Measurements from ENCODE around the gene LARGE1.

Gene LARGE1

GRCh38 chr22:33299245-33299956 lies 620.9 kb downstream of the LARGE1 start:
- Histone ChIP-seq H3K27ac (ENCODE audit: low read depth, low read length) (no peak overlapping the region), H3K4me1 (ENCODE audit: control insufficient read depth, insufficient read depth, low read length) (peaks cover 4% of the 10 kb centered on the region; the same call in 1 of the 2 replicates), H3K4me3 (ENCODE audit: low read depth, low read length) (no peak overlapping the region)

GRCh38 chr22:33296941-33297340 lies 623.3 kb downstream of the LARGE1 start:
- peaks cover 8% of the 10 kb centered on the region for H3K36me3 ChIP-seq (ENCODE audit: control insufficient read depth, insufficient read depth, low read length)
- no peaks in the 10 kb centered on the region for H3K4me1 ChIP-seq (ENCODE audit: control insufficient read depth, insufficient read depth, low read length)
- H3K4me3 ChIP-seq (ENCODE audit: low read depth, low read length): no peak overlapping the region
- H3K9me3 ChIP-seq (ENCODE audit: control insufficient read depth, insufficient read depth, low read length): no peaks in the 10 kb centered on the region
- H3K27ac ChIP-seq (ENCODE audit: low read depth, low read length): no peak overlapping the region
- no peak overlapping the region for H3K9ac ChIP-seq (ENCODE audit: low read depth, low read length)
- no peaks in the 10 kb centered on the region for H3K27me3 ChIP-seq (ENCODE audit: control insufficient read depth, insufficient read depth, low read length)

More at GRCh38 chr22:33299245-33299956, 620.9 kb downstream of the LARGE1 start:
- Histone ChIP-seq H3K36me3 (ENCODE audit: control insufficient read depth, insufficient read depth, low read length) (peaks cover 13% of the 10 kb centered on the region), H3K9me3 (ENCODE audit: control insufficient read depth, insufficient read depth, low read length) (no peaks in the 10 kb centered on the region), H3K9ac (ENCODE audit: low read depth, low read length) (no peak overlapping the region), H3K27me3 (ENCODE audit: control insufficient read depth, insufficient read depth, low read length) (no peaks in the 10 kb centered on the region)

GRCh38 chr22:33288078-33288477 lies 632.2 kb downstream of the LARGE1 start:
- Histone ChIP-seq H3K9ac (ENCODE audit: low read depth, low read length) (no peak overlapping the region), H3K27ac (ENCODE audit: low read depth, low read length) (no peak overlapping the region), H3K9me3 (ENCODE audit: control insufficient read depth, insufficient read depth, low read length) (no peaks in the 10 kb centered on the region)

GRCh38 chr22:33275073-33275443 lies 645.2 kb downstream of the LARGE1 start:
- no peaks in the 10 kb centered on the region for H3K9me3 ChIP-seq (ENCODE audit: control insufficient read depth, insufficient read depth, low read length)
- no peaks in the 10 kb centered on the region for H3K27me3 ChIP-seq (ENCODE audit: control insufficient read depth, insufficient read depth, low read length)
- no peak overlapping the region for H3K4me3 ChIP-seq (ENCODE audit: low read depth, low read length)
- no peak overlapping the region for H3K9ac ChIP-seq (ENCODE audit: low read depth, low read length)
- H3K36me3 ChIP-seq (ENCODE audit: control insufficient read depth, insufficient read depth, low read length): peaks cover 16% of the 10 kb centered on the region
- H3K27ac ChIP-seq (ENCODE audit: low read depth, low read length): no peak overlapping the region
- no peaks in the 10 kb centered on the region for H3K4me1 ChIP-seq (ENCODE audit: control insufficient read depth, insufficient read depth, low read length)

More at GRCh38 chr22:33288078-33288477, 632.2 kb downstream of the LARGE1 start:
- Histone ChIP-seq H3K36me3 (ENCODE audit: control insufficient read depth, insufficient read depth, low read length) (peaks cover 4% of the 10 kb centered on the region; the same call in 1 of the 2 replicates), H3K4me3 (ENCODE audit: low read depth, low read length) (no peak overlapping the region), H3K27me3 (ENCODE audit: control insufficient read depth, insufficient read depth, low read length) (no peaks in the 10 kb centered on the region), H3K4me1 (ENCODE audit: control insufficient read depth, insufficient read depth, low read length) (no peaks in the 10 kb centered on the region)

- Histone ChIP-seq H3K4me3 (ENCODE audit: low read depth, low read length) (no peak overlapping the region), H3K4me1 (ENCODE audit: control insufficient read depth, insufficient read depth, low read length) (no peaks in the 10 kb centered on the region), H3K9ac (ENCODE audit: low read depth, low read length) (no peak overlapping the region), H3K9me3 (ENCODE audit: control insufficient read depth, insufficient read depth, low read length) (no peaks in the 10 kb centered on the region), H3K27me3 (ENCODE audit: control insufficient read depth, insufficient read depth, low read length) (no peaks in the 10 kb centered on the region), H3K27ac (ENCODE audit: low read depth, low read length) (no peak overlapping the region), H3K36me3 (ENCODE audit: control insufficient read depth, insufficient read depth, low read length) (peaks cover 16% of the 10 kb centered on the region)
These were observed 645.8 kb downstream of the LARGE1 start for GRCh38 chr22:33274214-33275072.

GRCh38 chr22:33272871-33273270 lies 647.4 kb downstream of the LARGE1 start:
- Histone ChIP-seq H3K27ac (ENCODE audit: low read depth, low read length) (no peak overlapping the region), H3K4me3 (ENCODE audit: low read depth, low read length) (no peak overlapping the region), H3K36me3 (ENCODE audit: control insufficient read depth, insufficient read depth, low read length) (peaks cover 16% of the 10 kb centered on the region; the same call in 1 of the 2 replicates), H3K9ac (ENCODE audit: low read depth, low read length) (no peak overlapping the region), H3K9me3 (ENCODE audit: control insufficient read depth, insufficient read depth, low read length) (no peaks in the 10 kb centered on the region), H3K4me1 (ENCODE audit: control insufficient read depth, insufficient read depth, low read length) (no peaks in the 10 kb centered on the region), H3K27me3 (ENCODE audit: control insufficient read depth, insufficient read depth, low read length) (no peaks in the 10 kb centered on the region)

GRCh38 chr22:33272180-33272579 lies 648.1 kb downstream of the LARGE1 start:
- Histone ChIP-seq H3K4me1 (ENCODE audit: control insufficient read depth, insufficient read depth, low read length) (no peaks in the 10 kb centered on the region), H3K9ac (ENCODE audit: low read depth, low read length) (no peak overlapping the region), H3K27me3 (ENCODE audit: control insufficient read depth, insufficient read depth, low read length) (no peaks in the 10 kb centered on the region), H3K9me3 (ENCODE audit: control insufficient read depth, insufficient read depth, low read length) (no peaks in the 10 kb centered on the region), H3K27ac (ENCODE audit: low read depth, low read length) (no peak overlapping the region), H3K36me3 (ENCODE audit: control insufficient read depth, insufficient read depth, low read length) (peaks cover 15% of the 10 kb centered on the region; the same call in 1 of the 2 replicates), H3K4me3 (ENCODE audit: low read depth, low read length) (no peak overlapping the region)

- Histone ChIP-seq H3K9me3 (ENCODE audit: control insufficient read depth, insufficient read depth, low read length) (no peaks in the 10 kb centered on the region), H3K9ac (ENCODE audit: low read depth, low read length) (no peak overlapping the region), H3K4me3 (ENCODE audit: low read depth, low read length) (no peak overlapping the region), H3K36me3 (ENCODE audit: control insufficient read depth, insufficient read depth, low read length) (peaks cover 9% of the 10 kb centered on the region; the same call in 1 of the 2 replicates), H3K27me3 (ENCODE audit: control insufficient read depth, insufficient read depth, low read length) (no peaks in the 10 kb centered on the region), H3K4me1 (ENCODE audit: control insufficient read depth, insufficient read depth, low read length) (no peaks in the 10 kb centered on the region), H3K27ac (ENCODE audit: low read depth, low read length) (no peak overlapping the region)
These were observed 648.7 kb downstream of the LARGE1 start for GRCh38 chr22:33271390-33272161.

GRCh38 chr22:33270596-33270995 lies 649.7 kb downstream of the LARGE1 start:
- 0 out of 2 replicates have a peak, but pooled peaks cover 7% of the 10 kb centered on the region for H3K36me3 ChIP-seq (ENCODE audit: control insufficient read depth, insufficient read depth, low read length)
- no peak overlapping the region for H3K27ac ChIP-seq (ENCODE audit: low read depth, low read length)
- no peaks in the 10 kb centered on the region for H3K4me1 ChIP-seq (ENCODE audit: control insufficient read depth, insufficient read depth, low read length)
- no peaks in the 10 kb centered on the region for H3K27me3 ChIP-seq (ENCODE audit: control insufficient read depth, insufficient read depth, low read length)
- H3K9me3 ChIP-seq (ENCODE audit: control insufficient read depth, insufficient read depth, low read length): no peaks in the 10 kb centered on the region
- H3K9ac ChIP-seq (ENCODE audit: low read depth, low read length): no peak overlapping the region
- H3K4me3 ChIP-seq (ENCODE audit: low read depth, low read length): no peak overlapping the region

GRCh38 chr22:33261699-33262098 lies 658.6 kb downstream of the LARGE1 start:
- no peaks in the 10 kb centered on the region for H3K4me1 ChIP-seq (ENCODE audit: control insufficient read depth, insufficient read depth, low read length)
- H3K27me3 ChIP-seq (ENCODE audit: control insufficient read depth, insufficient read depth, low read length): peaks cover 8% of the 10 kb centered on the region; the same call in 1 of the 2 replicates
- H3K36me3 ChIP-seq (ENCODE audit: control insufficient read depth, insufficient read depth, low read length): no peaks in the 10 kb centered on the region
- no peak overlapping the region for H3K27ac ChIP-seq (ENCODE audit: low read depth, low read length)
- H3K4me3 ChIP-seq (ENCODE audit: low read depth, low read length): no peak overlapping the region
- H3K9ac ChIP-seq (ENCODE audit: low read depth, low read length): no peak overlapping the region
- H3K9me3 ChIP-seq (ENCODE audit: control insufficient read depth, insufficient read depth, low read length): no peaks in the 10 kb centered on the region
